Measurements from ENCODE around the gene IRX6. TPM values are rescaled to one million over a fixed set of nuclear protein-coding genes. Genes with fewer than 3 reads are reported as not detected.

IRX6 gene
- total RNA-seq, 1 donor = 1.4 TPM

DNA sequence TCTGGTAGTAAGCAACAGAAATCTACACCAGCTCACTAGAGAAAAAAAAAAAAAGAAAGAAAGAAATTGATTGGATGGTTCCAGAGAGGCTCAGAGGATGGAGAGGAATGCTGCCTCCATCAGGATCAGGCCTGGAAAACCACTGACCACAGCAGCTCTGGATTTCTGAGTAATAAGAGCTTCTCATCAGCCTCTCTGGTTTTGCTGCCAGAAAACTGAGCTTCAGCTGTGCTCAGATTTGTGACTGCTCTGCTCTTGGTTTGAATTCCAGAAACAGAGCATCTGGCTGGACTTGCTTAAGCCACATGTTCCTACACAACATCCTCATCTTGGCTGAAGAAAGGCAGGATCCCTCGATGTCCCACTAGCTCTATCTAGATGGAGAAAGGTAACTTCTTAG is 25.9 kb downstream of the IRX6 start:
- Histone ChIP-seq H4K20me1 (ENCODE audit: insufficient read depth, low read length) (no peaks in the 10 kb centered on the region), H3K4me1 (ENCODE audit: insufficient read depth, low read length) (no peaks in the 10 kb centered on the region), H3K9me3 (ENCODE audit: low read depth, low read length) (no peaks in the 10 kb centered on the region), H2AFZ (ENCODE audit: low read length) (no peak overlapping the region), H3K36me3 (ENCODE audit: insufficient read depth, low read length) (no peaks in the 10 kb centered on the region), H3K4me2 (ENCODE audit: insufficient read depth, low read length) (no peak overlapping the region), H3K27me3 (ENCODE audit: insufficient read depth, low read length) (no peaks in the 10 kb centered on the region), H3K79me2 (ENCODE audit: insufficient read depth, low read length) (no peaks in the 10 kb centered on the region), H3K27ac (ENCODE audit: low read depth, low read length) (no peak overlapping the region), H3K4me3 (ENCODE audit: insufficient read depth, low read length) (no peak overlapping the region)
- TF ChIP-seq, protein P1, sequence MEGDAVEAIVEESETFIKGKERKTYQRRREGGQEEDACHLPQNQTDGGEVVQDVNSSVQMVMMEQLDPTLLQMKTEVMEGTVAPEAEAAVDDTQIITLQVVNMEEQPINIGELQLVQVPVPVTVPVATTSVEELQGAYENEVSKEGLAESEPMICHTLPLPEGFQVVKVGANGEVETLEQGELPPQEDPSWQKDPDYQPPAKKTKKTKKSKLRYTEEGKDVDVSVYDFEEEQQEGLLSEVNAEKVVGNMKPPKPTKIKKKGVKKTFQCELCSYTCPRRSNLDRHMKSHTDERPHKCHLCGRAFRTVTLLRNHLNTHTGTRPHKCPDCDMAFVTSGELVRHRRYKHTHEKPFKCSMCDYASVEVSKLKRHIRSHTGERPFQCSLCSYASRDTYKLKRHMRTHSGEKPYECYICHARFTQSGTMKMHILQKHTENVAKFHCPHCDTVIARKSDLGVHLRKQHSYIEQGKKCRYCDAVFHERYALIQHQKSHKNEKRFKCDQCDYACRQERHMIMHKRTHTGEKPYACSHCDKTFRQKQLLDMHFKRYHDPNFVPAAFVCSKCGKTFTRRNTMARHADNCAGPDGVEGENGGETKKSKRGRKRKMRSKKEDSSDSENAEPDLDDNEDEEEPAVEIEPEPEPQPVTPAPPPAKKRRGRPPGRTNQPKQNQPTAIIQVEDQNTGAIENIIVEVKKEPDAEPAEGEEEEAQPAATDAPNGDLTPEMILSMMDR (IDR thresholded peaks at IDR 0.05; ENCODE audit: extremely low read depth, low read depth, low read length) = no peak
- no peak for DNase-seq (ENCODE audit: insufficient read length, low spot score, missing footprints)

DNA sequence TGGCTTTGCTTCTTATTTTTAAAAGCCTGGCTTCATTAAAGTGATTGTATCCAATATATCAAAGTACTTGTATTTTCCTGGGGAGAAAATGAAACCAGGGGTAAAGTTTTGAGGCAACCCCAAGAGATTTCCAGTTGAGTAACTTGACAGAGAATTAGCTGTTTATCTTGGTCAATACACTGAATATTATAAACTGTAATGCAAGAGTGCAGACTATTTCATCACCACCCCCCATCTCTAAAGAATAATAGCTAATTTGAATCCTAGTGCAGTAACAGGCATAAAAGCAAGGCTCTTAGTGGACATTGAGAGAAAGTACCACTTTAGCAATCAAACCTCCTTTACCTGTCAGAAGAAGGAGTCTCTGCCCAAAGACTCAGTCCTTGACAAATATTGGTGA is 27.0 kb downstream of the IRX6 start:
- Histone ChIP-seq H3K4me1 (ENCODE audit: insufficient read depth, low read length) (no peaks in the 10 kb centered on the region), H2AFZ (ENCODE audit: low read length) (no peak overlapping the region), H3K4me3 (ENCODE audit: insufficient read depth, low read length) (no peak overlapping the region), H4K20me1 (ENCODE audit: insufficient read depth, low read length) (no peaks in the 10 kb centered on the region), H3K79me2 (ENCODE audit: insufficient read depth, low read length) (no peaks in the 10 kb centered on the region), H3K9me3 (ENCODE audit: low read depth, low read length) (no peaks in the 10 kb centered on the region), H3K4me2 (ENCODE audit: insufficient read depth, low read length) (no peak overlapping the region), H3K27me3 (ENCODE audit: insufficient read depth, low read length) (no peaks in the 10 kb centered on the region), H3K27ac (ENCODE audit: low read depth, low read length) (no peak overlapping the region), H3K36me3 (ENCODE audit: insufficient read depth, low read length) (no peaks in the 10 kb centered on the region)
- TF ChIP-seq, protein P1 (IDR thresholded peaks at IDR 0.05; ENCODE audit: extremely low read depth, low read depth, low read length) = no peak
- DNase-seq (ENCODE audit: insufficient read length, low spot score, missing footprints) = no peak

DNA sequence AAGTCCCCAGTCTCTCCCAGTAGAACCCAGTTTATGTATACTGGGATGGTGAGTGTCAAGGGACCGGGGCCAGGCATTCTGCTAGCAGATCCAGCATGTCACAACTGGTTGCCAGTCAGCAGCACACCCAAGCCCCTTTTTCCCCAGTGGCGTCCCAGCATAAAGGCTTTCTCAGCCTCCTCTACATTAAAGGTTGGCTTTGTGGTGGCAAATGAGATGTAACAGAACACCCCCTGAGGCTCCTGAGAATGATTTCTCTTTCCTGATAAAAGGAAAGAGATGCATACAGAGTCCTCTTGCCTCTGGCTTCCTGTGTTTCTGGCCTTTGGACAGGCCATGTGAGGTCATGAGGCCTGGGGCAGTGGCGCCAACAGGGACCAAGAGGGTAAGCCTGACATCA is 27.9 kb downstream of the IRX6 start:
- Histone ChIP-seq H3K27ac (ENCODE audit: low read depth, low read length) (no peak overlapping the region), H3K79me2 (ENCODE audit: insufficient read depth, low read length) (no peaks in the 10 kb centered on the region), H3K27me3 (ENCODE audit: insufficient read depth, low read length) (no peaks in the 10 kb centered on the region), H3K4me2 (ENCODE audit: insufficient read depth, low read length) (no peak overlapping the region), H3K4me1 (ENCODE audit: insufficient read depth, low read length) (no peaks in the 10 kb centered on the region), H3K4me3 (ENCODE audit: insufficient read depth, low read length) (no peak overlapping the region), H2AFZ (ENCODE audit: low read length) (no peak overlapping the region), H3K9me3 (ENCODE audit: low read depth, low read length) (no peaks in the 10 kb centered on the region), H4K20me1 (ENCODE audit: insufficient read depth, low read length) (no peaks in the 10 kb centered on the region), H3K36me3 (ENCODE audit: insufficient read depth, low read length) (no peaks in the 10 kb centered on the region)
- DNase-seq (ENCODE audit: insufficient read length, low spot score, missing footprints) = no peak
- TF ChIP-seq, protein P1 (IDR thresholded peaks at IDR 0.05; ENCODE audit: extremely low read depth, low read depth, low read length) = no peak

DNA sequence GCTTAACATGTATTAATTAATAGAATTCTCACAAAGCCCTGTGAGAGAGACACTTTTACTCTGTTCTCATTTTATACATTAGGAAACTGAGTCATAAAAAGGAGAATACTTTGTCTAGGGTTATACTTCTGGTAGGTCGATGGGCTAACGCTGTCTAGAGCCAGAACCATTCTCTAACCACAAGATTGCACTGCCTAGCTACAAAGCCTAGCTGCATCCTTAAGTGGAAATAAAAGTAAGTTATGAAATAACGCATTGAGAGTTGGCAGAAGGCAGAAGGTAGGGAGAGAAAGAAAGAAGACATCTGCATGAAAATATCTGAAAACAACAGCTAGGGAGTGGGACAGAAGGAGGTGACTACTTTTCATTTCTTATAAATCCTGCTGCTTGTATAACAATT is 33.2 kb downstream of the IRX6 start:
- Histone ChIP-seq H3K9me3 (ENCODE audit: low read depth, low read length) (no peaks in the 10 kb centered on the region), H3K4me3 (ENCODE audit: insufficient read depth, low read length) (no peak overlapping the region), H3K27me3 (ENCODE audit: insufficient read depth, low read length) (peaks cover 9% of the 10 kb centered on the region), H3K79me2 (ENCODE audit: insufficient read depth, low read length) (no peaks in the 10 kb centered on the region), H3K36me3 (ENCODE audit: insufficient read depth, low read length) (no peaks in the 10 kb centered on the region), H3K4me2 (ENCODE audit: insufficient read depth, low read length) (no peak overlapping the region), H3K27ac (ENCODE audit: low read depth, low read length) (no peak overlapping the region), H4K20me1 (ENCODE audit: insufficient read depth, low read length) (no peaks in the 10 kb centered on the region), H2AFZ (ENCODE audit: low read length) (no peak overlapping the region), H3K4me1 (ENCODE audit: insufficient read depth, low read length) (no peaks in the 10 kb centered on the region)
- TF ChIP-seq, protein P1 (IDR thresholded peaks at IDR 0.05; ENCODE audit: extremely low read depth, low read depth, low read length) = no peak
- DNase-seq (ENCODE audit: insufficient read length, low spot score, missing footprints) = no peak
